AG04450 (cell line): Measurements from ENCODE around the gene TBC1D7. TPM values are rescaled to one million over a fixed set of nuclear protein-coding genes. Genes with fewer than 3 reads are reported as not detected.

Experiments used
- CTCF ChIA-PET: fragments of 300-600, 350-600 bp; formaldehyde crosslinking; extraction: SDS; loops from one replicate; lab custom pipeline; 2022; ENCODE audit warnings: antibody characterized with exemption, inconsistent platforms; lab: Charles Lee
- POLR2A ChIA-PET: fragments of 350-600 bp; formaldehyde crosslinking; extraction: SDS; loops from one replicate; lab custom pipeline; 2021; ENCODE audit warnings: antibody characterized with exemption, inconsistent platforms; lab: Yijun Ruan, JAX
- DNase-seq: peaks from one replicate; pipeline ENCODE4 v3.0.0-alpha.2; 2011; ENCODE audit warnings: low read depth, low spot score
- H3K27ac ChIP-seq: one replicate; pipeline ENCODE4 v1.5.1; 2012; ENCODE audit warnings: low read depth, low read length, control low read depth
- H3K27me3 ChIP-seq: one replicate; pipeline ENCODE4 v1.6.0; 2012; ENCODE audit warnings: low read length; ENCODE audit not compliant: control insufficient read depth, insufficient read depth
- H3K4me3 ChIP-seq: 2 replicates; pipeline ENCODE4 v1.5.1; 2011; ENCODE audit warnings: mild to moderate bottlenecking, low read depth, low read length, control low read depth
- H3K9me3 ChIP-seq: 2 replicates; pipeline ENCODE4 v1.5.1; 2012; ENCODE audit warnings: low read length; ENCODE audit not compliant: control insufficient read depth, insufficient read depth
- CTCF ChIP-seq: IDR thresholded peaks from 2 replicates; pipeline ENCODE4 v1.5.1; 2011; ENCODE audit warnings: low read depth, low read length, control low read depth, inconsistent platforms
- polyA plus RNA-seq: library from polyadenylated mRNA; depleted of rRNA; stranded (reverse); fragments of >200 nt; gene quantifications from 2 replicates; pipeline ENCODE4 v1.2.3, GENCODE V29; 2011

Gene TBC1D7
- polyA plus RNA-seq, 1 experiment, result 37.6 TPM

- H3K9me3 ChIP-seq, result no peaks in the 10 kb centered on the region
- CTCF ChIA-PET, result interaction anchor here (0.6 kb wide), 1 partner anchor 254 kb away, joined by 3 read pairs; no protein-coding TSS in a partner anchor
- H3K27me3 ChIP-seq, result no peaks in the 10 kb centered on the region
- no peak for DNase-seq
- H3K27ac ChIP-seq, result no peak overlapping the region
- no peak for TF ChIP-seq CTCF
- POLR2A ChIA-PET, result no interaction called here
- no peak overlapping the region for H3K4me3 ChIP-seq
These were observed 45.1 kb upstream of the TBC1D7 start for GRCh38 chr6:13373488-13373886.

GRCh38 chr6:13372688-13373487 is 44.6 kb upstream of the TBC1D7 start:
- no peak overlapping the region for H3K27ac ChIP-seq
- H3K27me3 ChIP-seq, result no peaks in the 10 kb centered on the region
- POLR2A ChIA-PET, result interaction anchor here (1.5 kb wide), 1 partner anchor 17 kb away, joined by 3 read pairs; no protein-coding TSS in a partner anchor
- H3K9me3 ChIP-seq, result no peaks in the 10 kb centered on the region
- no peak for TF ChIP-seq CTCF
- CTCF ChIA-PET, result interaction anchor here (0.6 to 1.6 kb wide), 3 partner anchors 15 to 255 kb away, joined by 3 read pairs; no protein-coding TSS in a partner anchor
- no peak for DNase-seq
- H3K4me3 ChIP-seq, result no peak overlapping the region

GRCh38 chr6:13372076-13372475 is 43.7 kb upstream of the TBC1D7 start:
- Histone ChIP-seq H3K27me3 (no peaks in the 10 kb centered on the region), H3K4me3 (no peak overlapping the region), H3K27ac (no peak overlapping the region), H3K9me3 (no peaks in the 10 kb centered on the region)
- no peak for TF ChIP-seq CTCF
- DNase-seq, result no peak
- ChIA-PET POLR2A (interaction anchor here (0.5 to 1.5 kb wide), 2 partner anchors 17 to 172 kb away, joined by 3 read pairs; no protein-coding TSS in a partner anchor), CTCF (interaction anchor here (1.3 to 1.6 kb wide), 2 partner anchors 14 to 35 kb away, joined by 3 read pairs; no protein-coding TSS in a partner anchor)

GRCh38 chr6:13371421-13372072 is 43.2 kb upstream of the TBC1D7 start:
- no peaks in the 10 kb centered on the region for H3K27me3 ChIP-seq
- CTCF ChIA-PET, result interaction anchor here (1.3 to 1.6 kb wide), 2 partner anchors 13 to 34 kb away, joined by 3 read pairs; no protein-coding TSS in a partner anchor
- no peak overlapping the region for H3K4me3 ChIP-seq
- no peaks in the 10 kb centered on the region for H3K9me3 ChIP-seq
- H3K27ac ChIP-seq, result no peak overlapping the region
- POLR2A ChIA-PET, result interaction anchor here (1.5 kb wide), 1 partner anchor 16 kb away, joined by 3 read pairs; no protein-coding TSS in a partner anchor
- DNase-seq, result no peak
- TF ChIP-seq CTCF, result no peak
